Loucy (cell line): Measurements from ENCODE around the gene PLEKHA5.

Source experiments
- EZH2phosphoT487 ChIP-seq: fragments of 200-600 bp; IDR thresholded peaks from 2 replicates; pipeline ENCODE4 v1.6.1; 2018; ENCODE audit warnings: antibody characterized with exemption, mild to moderate bottlenecking, moderate library complexity, borderline replicate concordance
- TF ChIP-seq, protein P1 (sequence below): fragments of 200-600 bp; sonication (generic); conservative IDR thresholded peaks from 2 replicates; pipeline ENCODE4 v1.5.1; 2014; ENCODE audit warnings: mild to moderate bottlenecking, antibody characterized with exemption, low read length

- TF ChIP-seq, protein P1, sequence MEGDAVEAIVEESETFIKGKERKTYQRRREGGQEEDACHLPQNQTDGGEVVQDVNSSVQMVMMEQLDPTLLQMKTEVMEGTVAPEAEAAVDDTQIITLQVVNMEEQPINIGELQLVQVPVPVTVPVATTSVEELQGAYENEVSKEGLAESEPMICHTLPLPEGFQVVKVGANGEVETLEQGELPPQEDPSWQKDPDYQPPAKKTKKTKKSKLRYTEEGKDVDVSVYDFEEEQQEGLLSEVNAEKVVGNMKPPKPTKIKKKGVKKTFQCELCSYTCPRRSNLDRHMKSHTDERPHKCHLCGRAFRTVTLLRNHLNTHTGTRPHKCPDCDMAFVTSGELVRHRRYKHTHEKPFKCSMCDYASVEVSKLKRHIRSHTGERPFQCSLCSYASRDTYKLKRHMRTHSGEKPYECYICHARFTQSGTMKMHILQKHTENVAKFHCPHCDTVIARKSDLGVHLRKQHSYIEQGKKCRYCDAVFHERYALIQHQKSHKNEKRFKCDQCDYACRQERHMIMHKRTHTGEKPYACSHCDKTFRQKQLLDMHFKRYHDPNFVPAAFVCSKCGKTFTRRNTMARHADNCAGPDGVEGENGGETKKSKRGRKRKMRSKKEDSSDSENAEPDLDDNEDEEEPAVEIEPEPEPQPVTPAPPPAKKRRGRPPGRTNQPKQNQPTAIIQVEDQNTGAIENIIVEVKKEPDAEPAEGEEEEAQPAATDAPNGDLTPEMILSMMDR, result no peak
- TF ChIP-seq EZH2phosphoT487, result no peak
Observed at GRCh38 chr12:19199332-19199731, 69.8 kb downstream of the PLEKHA5 start.
